OCI-M2 (cell line): ENCODE measurements around the gene DGCR8.

Source experiments
- DNase-seq: peaks from one replicate; lab custom pipeline; 2025; ENCODE audit not compliant: unreplicated experiment; lab: John Stamatoyannopoulos, UW

The DGCR8 gene

DNA sequence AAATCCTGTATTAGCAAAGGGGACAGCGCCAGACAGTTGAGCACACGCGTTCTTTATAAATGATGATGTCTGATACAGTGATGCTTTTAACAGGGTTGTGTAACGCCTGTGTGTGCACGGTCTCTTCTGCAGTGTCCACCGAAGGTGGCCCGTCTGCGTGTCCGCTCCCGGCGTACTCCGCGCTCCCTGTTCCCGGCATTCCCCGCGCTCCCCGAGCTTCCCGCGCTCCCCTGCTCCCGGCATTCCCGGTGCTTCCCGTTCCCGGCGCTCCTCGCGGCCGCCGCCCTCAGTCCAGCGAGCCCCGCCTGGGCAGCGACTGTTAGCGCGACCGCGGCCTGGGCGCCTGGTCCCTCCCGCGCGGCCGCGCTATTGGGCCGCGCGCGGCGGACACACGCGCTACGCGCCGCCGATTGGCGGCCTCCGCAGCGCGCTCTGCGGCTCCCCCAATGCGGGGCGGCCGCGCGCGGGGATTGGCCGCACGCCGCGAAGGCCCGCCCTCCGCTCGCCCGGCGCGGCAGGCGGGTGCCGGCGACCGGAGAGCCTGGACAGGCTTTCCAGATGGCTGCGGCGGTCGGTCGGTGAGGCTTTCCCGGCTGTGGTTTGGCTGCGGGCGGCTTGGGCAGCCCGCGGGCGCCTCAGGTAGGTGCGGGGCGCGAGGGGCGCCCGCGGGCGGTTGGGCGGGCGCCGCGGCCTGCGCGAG, at the start of gene DGCR8:
Gene DGCR8, plus strand, starts transcription at position 497 of the 700 bp plus-strand sequence. CDS start 5,723 bp downstream, outside the sequence.
- peak; percentile 37 for DNase-seq

- DNase-seq: no peak
These were observed 48.2 kb upstream of the DGCR8 start for GRCh38 chr22:20031732-20032406.

DNA sequence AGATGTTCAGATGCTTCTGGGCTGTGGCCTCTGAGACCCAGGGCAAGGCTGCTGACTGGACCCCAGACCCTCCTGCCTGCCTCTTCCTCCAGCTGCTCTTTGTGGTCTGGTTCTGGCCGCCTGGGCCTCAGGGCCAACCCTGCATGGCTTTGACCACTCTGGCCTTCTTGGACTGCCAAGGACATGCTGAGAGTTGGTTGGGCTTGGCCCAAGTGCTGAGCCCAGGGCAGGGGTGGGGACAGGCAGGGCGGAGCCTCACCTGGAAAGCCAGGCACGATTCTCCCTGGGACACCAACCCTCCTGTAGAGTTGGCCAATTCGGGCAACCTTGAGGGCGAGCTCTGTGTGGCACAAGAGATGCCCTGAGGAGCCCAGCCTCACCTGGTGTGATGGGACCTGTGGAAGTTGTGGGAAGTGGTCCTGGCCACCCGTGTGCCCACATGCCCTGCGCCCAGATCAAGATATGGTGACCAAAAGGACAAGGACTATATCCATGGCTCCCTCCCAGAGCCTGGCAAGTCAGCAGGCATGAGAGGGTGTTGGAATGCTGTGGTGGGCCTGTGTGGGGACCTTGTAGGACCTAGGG, 47.5 kb upstream of the DGCR8 start:
- no peak for DNase-seq

DNA sequence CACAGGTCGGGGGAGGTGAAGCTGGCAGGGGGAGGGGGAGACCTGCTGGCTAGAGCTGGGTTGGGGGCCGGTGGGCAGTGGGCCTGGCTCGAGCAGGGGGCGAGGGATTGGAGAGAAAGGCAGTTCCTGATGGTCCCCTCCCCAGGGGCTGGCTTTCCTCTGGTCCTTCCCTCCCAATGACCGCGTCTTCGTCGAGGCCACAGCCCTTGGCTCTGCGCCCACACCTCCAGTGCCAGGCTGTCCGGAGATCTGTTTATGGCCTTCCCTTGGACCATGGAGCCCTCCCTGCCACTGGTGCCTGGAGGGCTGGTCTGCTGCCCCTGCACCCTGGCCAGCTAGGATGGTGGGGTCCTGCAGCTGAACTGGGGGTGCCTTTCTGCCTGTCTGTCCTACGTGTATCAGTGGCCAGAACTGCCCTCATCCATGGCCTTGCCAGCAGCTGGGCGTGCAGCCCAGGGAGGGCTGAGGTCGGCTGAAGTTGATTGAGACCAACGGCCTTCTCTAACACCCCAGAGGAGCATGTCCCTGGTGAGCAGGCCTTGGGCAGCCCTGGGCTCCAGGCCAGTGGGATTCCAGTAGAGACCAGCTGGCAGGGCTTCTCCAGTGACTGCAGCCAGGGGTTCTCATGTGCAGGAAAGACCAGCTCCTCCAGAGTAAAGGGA, 46.9 kb upstream of the DGCR8 start:
- no peak for DNase-seq

DNA sequence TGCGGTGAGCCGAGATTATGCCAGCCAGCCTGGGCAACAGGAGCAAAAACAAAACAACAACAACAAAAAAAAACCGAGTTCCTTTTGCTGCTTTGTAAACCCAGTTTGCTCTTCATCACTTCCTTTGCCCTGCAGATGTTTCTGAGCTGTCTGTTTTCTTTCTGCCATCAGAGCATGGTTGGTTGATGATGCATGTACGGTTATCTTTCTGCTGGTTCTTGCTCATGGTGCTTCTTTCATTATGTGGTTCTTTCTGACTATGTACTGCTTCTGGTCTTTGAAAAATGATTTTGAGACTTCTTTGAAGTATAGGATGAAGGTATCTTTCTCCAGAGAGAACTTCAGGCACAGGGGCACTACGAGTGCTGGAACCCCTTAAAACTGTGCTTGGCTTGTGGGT, 45.9 kb upstream of the DGCR8 start:
- DNase-seq: no peak

DNA sequence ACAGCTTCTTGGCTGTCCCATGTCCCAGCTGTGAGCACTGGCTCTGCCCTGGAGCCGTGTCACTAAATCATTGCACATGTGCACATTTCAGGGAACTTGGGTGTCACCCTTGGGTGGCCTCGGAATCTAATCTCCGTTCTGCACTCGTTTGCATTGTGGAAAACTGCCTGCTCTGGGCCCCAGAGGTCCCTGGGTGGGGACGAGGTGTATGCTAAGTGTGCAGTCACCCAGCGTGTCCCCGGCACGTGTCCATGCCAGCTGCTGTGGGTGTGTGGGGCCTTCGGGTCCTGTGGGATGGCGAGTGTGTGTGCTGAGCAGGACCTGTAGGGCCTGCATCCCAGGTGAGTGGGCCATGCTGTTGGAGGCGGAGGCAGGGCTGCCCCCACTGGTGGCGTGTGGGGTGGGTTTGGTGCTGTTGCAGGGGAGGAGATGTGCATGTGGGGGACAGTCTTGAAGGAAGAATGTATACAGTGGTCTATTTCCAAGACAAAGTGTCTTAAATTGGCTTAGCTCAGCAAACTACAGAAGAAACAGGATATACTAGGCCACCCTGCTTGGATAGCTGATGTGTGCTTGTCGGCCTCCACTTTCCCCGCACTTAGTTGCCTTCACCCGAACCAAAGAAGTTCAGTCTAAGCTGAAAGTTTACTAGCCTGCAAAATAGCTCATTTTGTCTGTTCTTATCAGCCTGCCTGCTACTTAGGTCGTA, 44.5 kb upstream of the DGCR8 start:
- no peak for DNase-seq

DNA sequence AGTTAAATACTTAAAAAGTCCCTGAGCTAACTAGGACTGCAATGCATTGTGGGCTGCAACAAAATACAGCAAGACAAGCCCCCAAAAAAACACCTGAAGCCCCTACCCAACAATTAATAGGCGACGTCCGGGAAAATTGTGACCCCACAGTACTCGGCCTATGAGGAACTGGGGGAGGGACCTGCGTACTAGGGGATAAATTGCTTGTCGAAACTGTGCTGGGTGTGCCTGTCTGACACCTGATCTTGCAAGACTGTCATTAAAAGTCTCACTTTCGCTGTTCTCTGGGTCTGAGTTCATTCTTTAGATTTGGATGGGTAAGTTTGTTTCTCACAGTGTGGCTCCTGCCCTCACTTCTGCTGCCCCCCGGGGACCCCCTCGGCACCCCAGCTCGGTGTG, 44.0 kb upstream of the DGCR8 start:
- DNase-seq: no peak

- DNase-seq: no peak
These were observed 43.3 kb upstream of the DGCR8 start for GRCh38 chr22:20036535-20037392.

DNA sequence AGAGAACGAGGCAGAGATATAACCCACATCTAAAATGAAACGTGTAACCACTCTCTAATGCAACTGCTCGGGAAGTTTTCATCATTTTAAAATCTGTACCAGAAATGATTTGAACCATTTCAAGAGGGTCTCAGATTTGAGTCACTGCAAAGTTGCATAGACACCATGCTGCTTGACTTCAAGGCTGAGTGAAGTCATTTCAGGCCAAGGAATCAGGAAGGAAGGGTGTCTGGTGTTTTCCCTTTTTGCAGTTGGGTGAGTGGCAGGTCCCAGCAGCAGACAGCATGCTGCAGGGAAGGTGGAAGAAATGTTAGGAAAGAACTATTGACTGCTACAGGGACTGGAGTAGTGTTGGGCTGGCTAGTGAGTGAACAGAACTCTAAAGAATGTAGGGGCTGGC, 42.6 kb upstream of the DGCR8 start:
- DNase-seq: no peak

GRCh38 chr22:20038574-20038973, 41.5 kb upstream of the DGCR8 start:
- no peak for DNase-seq

DNA sequence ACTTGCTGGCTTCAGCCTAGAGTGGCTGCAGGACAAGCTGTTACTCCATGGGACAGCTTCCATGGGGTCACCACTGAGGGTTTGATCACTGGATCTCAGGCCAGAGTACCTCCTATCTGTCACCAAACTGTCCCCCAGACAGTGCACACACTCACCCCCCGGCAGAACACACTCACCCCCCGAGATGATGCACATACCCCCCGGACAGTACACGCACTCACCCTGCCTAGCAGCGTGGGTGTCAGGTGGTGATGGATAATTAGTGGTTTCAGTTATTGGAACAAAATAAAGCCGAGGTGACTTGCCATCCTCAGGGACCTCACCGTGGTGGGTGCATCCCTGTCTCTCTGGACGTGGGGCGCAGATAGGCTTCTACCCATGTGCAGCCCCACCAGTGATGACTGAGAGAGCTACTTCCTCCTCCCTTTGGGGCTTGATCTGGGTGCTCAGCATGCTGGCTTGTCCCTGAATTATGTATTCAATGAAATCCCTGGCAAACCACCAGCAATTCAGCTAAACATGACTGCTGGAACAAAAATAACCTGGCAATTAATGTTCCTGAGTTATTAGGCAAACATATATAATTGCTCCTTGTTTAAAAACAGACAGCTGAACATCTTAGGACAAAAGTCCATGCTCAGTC, 40.2 kb upstream of the DGCR8 start:
- DNase-seq: no peak

GRCh38 chr22:20040327-20041200, 39.5 kb upstream of the DGCR8 start:
- DNase-seq: no peak

GRCh38 chr22:20043057-20043996, 36.7 kb upstream of the DGCR8 start:
- no peak for DNase-seq

- no peak for DNase-seq
These were observed 36.1 kb upstream of the DGCR8 start for GRCh38 chr22:20043997-20044342.

DNA sequence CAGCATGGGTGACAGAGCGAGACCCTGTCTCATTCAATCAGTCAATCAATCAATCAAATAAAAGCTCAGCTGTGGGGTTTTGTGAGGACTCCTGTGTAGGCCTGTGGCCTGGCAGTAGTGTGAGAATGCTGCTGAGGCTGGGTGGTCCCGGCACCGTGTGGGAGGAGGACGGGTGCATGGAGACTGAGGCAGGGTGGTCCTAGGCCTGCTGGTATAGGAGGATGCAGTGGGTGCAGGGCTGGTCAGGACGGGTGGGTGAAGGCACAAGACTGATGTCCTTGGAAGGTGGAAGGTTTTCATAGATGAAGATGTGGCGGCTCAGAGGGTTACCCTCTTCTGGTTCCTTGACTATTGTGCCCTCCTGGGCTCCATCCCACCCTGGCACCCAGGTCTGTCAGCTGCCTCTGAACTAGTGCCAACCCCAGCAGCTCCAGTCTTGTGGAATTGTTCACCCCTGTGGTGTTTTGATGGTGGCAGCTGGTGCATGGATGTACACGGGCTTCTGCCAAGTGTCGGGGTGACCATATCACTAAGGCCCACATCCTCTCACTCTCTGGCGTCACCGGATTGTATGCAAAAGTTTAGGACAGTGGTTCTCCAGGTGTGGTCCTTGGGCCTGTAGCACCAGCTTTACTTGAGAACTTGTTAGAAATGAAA, 35.4 kb upstream of the DGCR8 start:
- DNase-seq: no peak

DNA sequence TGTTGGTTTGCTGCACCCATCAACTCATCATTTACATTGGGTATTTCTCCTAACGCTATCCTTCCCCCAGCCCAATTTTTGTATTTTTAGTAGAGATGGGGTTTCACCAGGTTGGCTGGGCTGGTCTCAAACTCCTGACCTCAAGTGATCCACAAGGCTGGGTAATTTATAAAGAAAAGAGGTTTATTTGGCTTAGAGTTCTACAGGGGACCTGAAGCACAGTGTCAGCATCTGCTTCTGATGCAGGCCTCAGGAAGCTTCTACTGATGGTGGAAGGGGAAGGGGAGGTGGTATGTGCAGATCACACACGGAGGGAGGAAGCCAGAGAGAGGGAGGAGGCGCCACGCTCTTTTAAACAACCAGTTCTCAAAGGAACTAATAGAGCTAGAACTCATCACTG, 33.3 kb upstream of the DGCR8 start:
- DNase-seq: no peak

- no peak for DNase-seq
These were observed 28.1 kb upstream of the DGCR8 start for GRCh38 chr22:20051927-20052308.
